Tibial artery (tissue), 4 donors: ENCODE data around the gene IL36B.

Source experiments
- DNase-seq, 2 donors: peaks; one replicate each; pipeline ENCODE4 v3.0.0-alpha.2; 2019
- H3K27ac ChIP-seq, 2 donors: fragments of 200-600 bp; sonication (generic) in 1 of 2; 1 replicate in 1 of 2; 2 replicates in 1 of 2; pipeline ENCODE4 v1.5.1; 2018 to 2019; ENCODE audit warnings: mild to moderate bottlenecking in 1 of 2
- H3K27me3 ChIP-seq, 2 donors: fragments of 200-600 bp; sonication (generic) in 1 of 2; one replicate each; pipeline versions ENCODE4 v1.5.1 to v1.6.0; 2016 to 2019
- H3K36me3 ChIP-seq, 3 donors: fragments of 200-600 bp; sonication (generic) in 2 of 3; one replicate each; pipeline ENCODE4 v1.5.1; 2016 to 2019; ENCODE audit warnings: mild to moderate bottlenecking in 2 of 3
- H3K4me1 ChIP-seq, 4 donors: fragments of 200-600 bp; sonication (generic) in 2 of 4; 1 replicate in 3 of 4; 2 replicates in 1 of 4; pipeline ENCODE4 v1.5.1; 2016 to 2019
- H3K4me3 ChIP-seq, 2 donors: fragments of 200-600 bp; sonication (generic) in 1 of 2; 1 replicate in 1 of 2; 2 replicates in 1 of 2; pipeline ENCODE4 v1.5.1; 2018 to 2019; ENCODE audit warnings: mild to moderate bottlenecking in 2 of 2
- H3K9me3 ChIP-seq, 3 donors: fragments of 200-600 bp; sonication (generic) in 1 of 3; one replicate each; pipeline ENCODE4 v1.5.1; 2016 to 2019
- CTCF ChIP-seq, 2 experiments: fragments of 200-600 bp in 1 of 2; fragments of 450-650 bp in 1 of 2; IDR thresholded peaks; one replicate each; pipeline ENCODE4 v1.5.1; 2017 to 2019; ENCODE audit warnings: antibody characterized with exemption in 2 of 2, mild to moderate bottlenecking in 1 of 2, moderate library complexity in 1 of 2
- intact Hi-C: fragments of 100-400 bp; cut with DNase I; formaldehyde crosslinking; loops from one replicate; pipeline ENCODE4 v1.15.0; 2023; ENCODE audit warnings: low total_unique reads

Gene IL36B

GRCh38 chr2:113085542-113085941, 32.9 kb upstream of the IL36B start:
- H3K9me3 ChIP-seq: no peaks in the 10 kb centered on the region
- no peaks in the 10 kb centered on the region for H3K36me3 ChIP-seq
- H3K4me3 ChIP-seq: no peak overlapping the region
- H3K4me1 ChIP-seq: no peaks in the 10 kb centered on the region
- peaks cover 0 to 5% of the 10 kb centered on the region in 2 donors for H3K27me3 ChIP-seq
- no peak for DNase-seq
- no peak overlapping the region for H3K27ac ChIP-seq
- TF ChIP-seq CTCF (IDR thresholded peaks at IDR 0.05): no peak
- intact Hi-C loops: no loop called here

DNA sequence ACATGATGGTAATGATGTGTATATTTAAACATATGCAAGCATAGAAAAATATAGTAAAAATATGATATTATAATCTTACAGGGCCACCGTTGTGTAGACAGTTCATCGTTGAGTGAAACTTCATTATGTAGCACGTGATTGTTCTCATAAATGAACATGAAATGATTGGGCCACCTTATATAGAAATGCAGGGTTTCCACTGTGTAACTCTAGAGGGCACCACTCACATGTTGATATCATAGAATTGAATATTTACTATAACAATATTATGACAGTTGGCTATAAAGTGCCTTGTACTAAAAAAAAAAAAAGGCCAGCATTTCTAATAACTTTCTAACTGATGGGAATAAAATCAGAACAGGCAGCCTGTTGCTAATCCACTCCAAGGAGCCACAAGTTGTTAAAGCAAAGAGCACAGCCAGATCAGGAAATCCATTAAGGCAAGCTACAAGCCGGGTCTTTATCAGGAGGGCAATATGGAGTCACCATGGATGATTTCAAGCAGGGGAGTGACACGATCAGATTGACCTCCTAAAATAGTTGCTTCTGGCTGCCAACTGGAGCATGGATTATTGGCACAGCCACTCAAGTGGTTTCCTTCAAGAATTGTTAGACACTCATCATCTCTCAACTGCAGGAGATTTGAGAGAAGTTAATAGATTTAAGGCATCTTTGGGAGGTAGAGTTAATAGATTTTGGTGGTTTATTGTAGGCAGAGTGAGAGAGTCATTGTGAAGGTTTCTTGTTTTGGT, 31.8 kb upstream of the IL36B start:
- no peak for DNase-seq
- Histone ChIP-seq H3K9me3 (no peaks in the 10 kb centered on the region), H3K27ac (no peak overlapping the region), H3K27me3 (peaks cover 0 to 9% of the 10 kb centered on the region in 2 donors), H3K4me3 (no peak overlapping the region), H3K36me3 (no peaks in the 10 kb centered on the region), H3K4me1 (no peaks in the 10 kb centered on the region)
- intact Hi-C loops: no loop called here
- TF ChIP-seq CTCF (IDR thresholded peaks at IDR 0.05): no peak

DNA sequence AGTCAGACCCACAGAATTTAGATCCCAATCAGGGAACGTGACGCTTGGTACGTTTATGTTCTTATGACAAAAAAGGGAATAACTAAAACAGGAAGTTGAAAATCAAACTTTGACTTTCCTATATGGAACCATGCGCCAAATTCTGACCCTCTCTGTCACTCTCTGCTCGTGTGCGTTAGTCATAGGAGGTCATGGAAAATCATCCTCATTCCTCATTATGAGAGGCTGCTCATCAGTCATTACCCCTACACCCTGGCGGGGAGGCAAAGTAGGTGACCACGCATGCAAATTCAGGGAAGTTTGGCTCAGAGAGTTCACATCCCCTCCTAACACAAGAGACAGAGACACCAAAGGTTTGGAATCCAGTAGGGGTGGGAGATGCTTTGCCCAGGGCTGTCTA, 30.6 kb upstream of the IL36B start:
- intact Hi-C loops: no loop called here
- Histone ChIP-seq H3K27ac (no peak overlapping the region), H3K4me1 (no peaks in the 10 kb centered on the region), H3K36me3 (no peaks in the 10 kb centered on the region), H3K27me3 (peaks cover 0 to 9% of the 10 kb centered on the region in 2 donors), H3K9me3 (no peaks in the 10 kb centered on the region), H3K4me3 (no peak overlapping the region)
- DNase-seq: no peak
- TF ChIP-seq CTCF (IDR thresholded peaks at IDR 0.05): no peak

GRCh38 chr2:113081488-113082210, 29.0 kb upstream of the IL36B start:
- intact Hi-C loops: no loop called here
- no peak for TF ChIP-seq CTCF (IDR thresholded peaks at IDR 0.05)
- Histone ChIP-seq H3K4me3 (no peak overlapping the region), H3K9me3 (no peaks in the 10 kb centered on the region), H3K4me1 (no peaks in the 10 kb centered on the region), H3K36me3 (no peaks in the 10 kb centered on the region), H3K27ac (no peak overlapping the region), H3K27me3 (peaks cover 0 to 9% of the 10 kb centered on the region in 2 donors)
- DNase-seq: no peak

DNA sequence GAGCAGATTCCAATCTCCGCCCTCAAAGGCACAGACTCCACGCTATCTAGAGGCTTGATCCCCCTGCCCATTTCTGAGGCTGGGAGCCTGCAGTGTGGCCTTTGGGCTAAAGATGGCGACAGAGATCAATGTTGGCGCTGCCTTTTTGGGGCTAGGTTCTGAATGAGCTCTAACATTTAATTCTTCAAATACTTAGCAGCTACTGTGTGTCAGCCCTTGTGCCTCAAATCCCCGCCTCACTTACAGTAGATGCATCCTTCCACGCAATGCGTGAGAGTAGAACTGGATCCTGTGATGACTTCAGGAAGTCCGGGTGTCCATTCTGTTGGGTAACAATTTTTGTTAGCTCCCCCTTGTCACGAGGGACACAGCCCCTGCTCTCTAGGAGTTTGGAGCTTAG, 27.5 kb upstream of the IL36B start:
- Histone ChIP-seq H3K27me3 (peaks cover 0 to 10% of the 10 kb centered on the region in 2 donors), H3K9me3 (no peaks in the 10 kb centered on the region), H3K4me1 (no peaks in the 10 kb centered on the region), H3K27ac (no peak overlapping the region), H3K36me3 (no peaks in the 10 kb centered on the region), H3K4me3 (no peak overlapping the region)
- DNase-seq: no peak
- TF ChIP-seq CTCF (IDR thresholded peaks at IDR 0.05): no peak
- intact Hi-C loops: no loop called here
